HG03175 (cell line): Measurements from ENCODE around the gene GSTA4.
A peak's percentile ranks its signal among the peaks of the same experiment; 100 is the strongest.
"Not testable (repeated sequence)": the region's sequence is repeated elsewhere in the genome, so short reads cannot be mapped to it uniquely, and the experiment has no call there.

ENCODE experiments used
- ATAC-seq: cut with Tn5 transposase; IDR thresholded peaks from one replicate; pipeline ENCODE4 v1.9.1; 2021; ENCODE audit warnings: mild to moderate bottlenecking, moderate library complexity; ENCODE audit not compliant: unreplicated experiment

GSTA4 gene

DNA sequence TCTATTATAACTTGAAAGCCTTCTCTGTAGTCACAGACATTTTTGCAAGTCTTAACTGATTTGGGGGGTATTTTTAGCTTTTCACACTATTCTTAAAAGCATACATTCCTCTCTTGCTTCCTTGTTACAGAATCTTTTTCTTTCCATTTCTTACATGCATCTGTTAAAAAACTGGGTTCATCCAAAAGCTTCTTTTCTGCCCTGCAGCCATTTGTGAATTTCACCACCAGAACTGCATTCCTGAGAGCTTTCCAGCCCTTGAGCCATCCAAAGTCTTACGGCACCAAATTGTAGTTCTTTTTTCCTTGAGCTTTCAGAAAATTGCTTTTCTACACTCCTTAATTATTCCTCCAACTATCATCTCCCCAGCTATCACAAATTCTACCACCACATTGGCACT, 19.7 kb upstream of the GSTA4 start:
- ATAC-seq = no peak

DNA sequence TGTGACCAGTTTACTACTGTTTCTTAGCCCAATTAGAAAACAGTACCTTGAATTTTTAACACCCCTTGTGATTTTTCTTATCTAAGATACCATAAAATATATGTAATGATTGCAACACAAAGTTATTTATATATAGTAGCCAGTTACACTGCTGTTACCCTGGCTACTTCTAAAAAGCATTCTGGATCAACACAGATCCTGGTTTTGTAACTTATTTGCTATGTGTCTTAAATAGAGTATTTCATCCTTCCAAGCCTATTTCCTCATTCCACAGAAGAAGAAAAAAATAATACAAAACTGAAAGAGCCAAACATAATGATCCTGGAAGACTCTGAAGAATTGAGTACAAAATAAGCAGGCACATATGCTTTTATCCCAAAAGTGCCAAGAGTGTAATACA, 19.0 kb upstream of the GSTA4 start:
- ATAC-seq = no peak

DNA sequence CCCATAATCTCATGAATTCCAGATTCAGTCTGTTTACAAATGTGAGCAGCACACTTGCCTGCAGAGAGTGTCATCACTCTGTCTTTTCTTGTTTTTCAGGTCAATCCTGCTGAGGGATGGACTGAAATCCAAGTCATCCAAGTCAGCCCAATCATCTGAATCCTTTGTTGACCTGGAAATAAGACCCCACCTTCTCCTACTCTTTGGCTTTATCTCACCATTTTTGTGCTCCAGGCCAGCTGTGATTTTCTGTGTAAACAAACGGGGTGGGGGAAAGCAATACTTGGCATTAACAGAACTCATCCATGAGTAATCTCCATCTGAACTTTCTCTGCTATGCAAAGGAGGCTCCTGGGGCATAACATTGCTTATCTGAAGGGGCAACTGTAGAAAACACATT, 16.9 kb upstream of the GSTA4 start:
- ATAC-seq = no peak

DNA sequence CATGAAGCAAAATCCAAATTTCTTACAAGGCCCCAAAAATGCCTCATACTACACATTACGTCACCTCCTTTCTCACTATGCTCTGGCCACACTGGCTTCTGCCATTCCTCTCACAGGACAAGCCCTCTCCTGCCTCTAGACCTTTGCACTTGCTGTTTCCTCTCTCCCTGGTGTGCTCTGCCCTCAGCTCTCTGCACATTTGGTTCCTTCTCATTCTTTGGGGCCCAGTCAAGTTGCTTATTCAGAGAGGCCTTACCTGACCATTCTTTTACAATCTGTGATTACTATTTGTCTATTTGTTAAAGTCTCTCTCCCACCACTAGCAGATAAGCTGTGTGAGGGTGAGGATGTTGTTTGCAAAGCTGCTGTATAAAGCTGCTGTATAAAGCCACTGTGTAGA, 15.4 kb upstream of the GSTA4 start:
- ATAC-seq = no peak

DNA sequence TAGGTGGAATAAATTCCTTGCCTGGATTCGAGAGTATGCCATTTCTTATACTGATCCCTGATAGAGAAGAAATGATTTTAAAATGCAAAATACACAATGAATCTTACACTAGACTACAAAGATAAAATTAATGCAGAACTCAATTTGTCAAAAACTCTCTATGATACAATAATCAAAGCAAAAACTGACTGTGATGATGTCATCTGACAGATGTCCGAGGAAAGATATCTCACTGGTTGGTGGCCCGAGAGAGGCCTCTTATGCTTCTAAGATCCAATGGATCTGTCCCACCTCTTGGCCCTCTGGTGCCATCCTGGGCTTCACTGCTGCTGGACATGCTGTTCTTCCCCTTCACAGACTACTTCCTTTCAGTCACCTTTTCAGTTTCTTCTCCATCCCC, 14.4 kb upstream of the GSTA4 start:
- no peak for ATAC-seq

DNA sequence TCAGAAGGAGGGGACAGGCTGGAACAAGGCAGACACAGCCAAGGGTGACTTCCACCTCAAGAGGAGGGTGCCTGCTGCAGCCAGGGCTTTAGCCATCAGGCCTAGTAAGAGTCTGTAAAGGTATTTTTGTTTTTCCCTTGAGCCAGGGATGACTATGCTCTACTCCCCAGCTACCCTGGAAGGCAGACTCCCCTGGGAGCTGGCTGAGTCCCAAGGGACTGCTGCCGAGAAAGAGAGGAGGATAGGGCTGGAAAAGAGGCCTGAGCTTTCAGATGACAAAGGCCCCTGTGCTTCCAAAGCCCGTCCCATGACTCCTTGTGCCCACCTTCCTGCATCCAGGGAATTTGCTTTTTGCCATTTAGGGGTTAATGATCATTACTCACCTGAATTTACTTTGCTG, 14.0 kb upstream of the GSTA4 start:
- ATAC-seq = no peak

DNA sequence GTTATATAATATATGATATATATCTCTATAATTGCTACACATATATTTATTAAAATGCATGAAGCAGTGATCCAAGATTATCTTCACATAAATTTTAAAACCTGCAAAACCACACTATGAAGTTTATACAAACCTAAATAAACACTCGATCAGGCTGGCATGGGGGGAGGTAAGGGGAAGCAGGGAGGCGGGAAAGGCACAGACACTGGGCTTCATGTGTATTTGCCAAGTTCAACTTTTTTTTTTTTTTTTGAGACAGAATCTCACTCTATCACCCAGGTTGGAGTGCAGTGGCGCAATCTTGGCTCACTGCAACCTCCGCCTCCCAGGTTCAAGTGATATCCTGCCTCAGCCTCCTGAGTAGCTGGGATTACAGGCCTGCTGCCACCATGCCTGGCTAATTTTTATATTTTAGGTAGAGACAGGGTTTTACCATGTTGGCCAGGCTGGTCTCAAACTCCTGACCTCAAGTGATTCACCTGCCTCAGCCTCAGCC, 13.2 kb upstream of the GSTA4 start:
- not testable (repeated sequence) for ATAC-seq

DNA sequence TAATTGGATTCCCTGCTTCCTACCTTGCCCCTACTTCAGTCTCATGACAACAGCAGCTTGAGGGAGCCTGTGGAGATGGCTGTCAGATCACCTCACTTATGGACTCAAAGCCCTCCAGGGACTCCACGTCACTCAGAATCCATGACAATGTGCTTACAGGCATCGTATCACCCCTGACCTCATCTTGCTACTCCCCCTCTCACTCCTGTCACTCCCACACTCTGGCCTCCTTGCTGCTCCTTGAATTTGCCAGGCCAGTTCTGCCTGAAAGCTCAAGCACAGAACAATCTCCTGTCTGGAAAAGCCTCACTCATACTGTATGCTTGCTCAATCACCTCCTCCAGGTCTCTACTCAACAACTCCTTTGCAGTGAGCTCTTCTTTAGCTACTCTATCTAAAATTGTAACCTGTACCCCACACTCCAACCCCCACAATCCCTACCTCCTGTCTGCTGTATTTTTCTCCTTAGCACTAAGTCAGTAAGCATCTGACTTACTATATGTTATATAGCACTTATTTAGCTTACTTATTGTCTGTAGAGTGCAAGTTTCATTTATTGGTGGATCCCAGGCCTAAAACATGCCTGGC, 10.7 kb upstream of the GSTA4 start:
- no peak for ATAC-seq

DNA sequence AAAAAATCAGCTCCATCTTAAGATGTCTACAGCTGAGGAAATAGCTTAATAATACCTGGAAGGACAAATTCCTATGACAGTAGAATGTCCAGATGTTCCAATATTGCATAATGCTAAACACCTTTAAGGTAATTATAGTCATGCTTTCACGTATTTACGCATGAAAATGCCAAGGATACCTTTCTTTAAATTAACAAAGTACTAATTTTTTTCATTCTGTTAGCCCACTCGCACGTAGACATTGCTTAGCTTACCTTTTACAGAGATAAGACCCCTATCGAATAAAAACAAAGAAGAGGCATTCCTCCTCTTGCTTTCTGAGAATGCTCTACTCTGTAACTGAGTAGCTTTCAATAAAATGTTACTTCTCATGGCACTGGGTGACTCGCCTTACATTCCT, 4.4 kb upstream of the GSTA4 start:
- no peak for ATAC-seq

DNA sequence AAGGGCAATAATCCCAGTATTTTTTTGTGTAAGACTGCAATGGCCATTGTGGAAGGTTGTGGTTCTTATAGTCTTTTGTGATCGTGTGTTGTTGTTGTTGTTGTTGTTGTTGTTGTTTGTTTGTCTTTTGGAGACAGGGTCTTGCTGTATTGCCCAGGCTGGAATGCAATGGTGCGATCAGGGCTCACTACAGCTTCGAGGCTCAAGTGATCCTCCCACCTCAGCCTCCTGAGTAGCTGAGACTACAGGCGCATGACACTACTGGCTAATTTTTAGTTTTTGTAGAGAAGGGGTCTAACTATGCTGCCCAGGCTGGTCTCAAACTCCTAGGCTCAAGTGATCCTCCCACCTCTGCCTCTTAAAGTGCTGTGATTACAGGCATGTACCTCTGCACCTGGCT, 3.5 kb upstream of the GSTA4 start:
- no peak for ATAC-seq

DNA sequence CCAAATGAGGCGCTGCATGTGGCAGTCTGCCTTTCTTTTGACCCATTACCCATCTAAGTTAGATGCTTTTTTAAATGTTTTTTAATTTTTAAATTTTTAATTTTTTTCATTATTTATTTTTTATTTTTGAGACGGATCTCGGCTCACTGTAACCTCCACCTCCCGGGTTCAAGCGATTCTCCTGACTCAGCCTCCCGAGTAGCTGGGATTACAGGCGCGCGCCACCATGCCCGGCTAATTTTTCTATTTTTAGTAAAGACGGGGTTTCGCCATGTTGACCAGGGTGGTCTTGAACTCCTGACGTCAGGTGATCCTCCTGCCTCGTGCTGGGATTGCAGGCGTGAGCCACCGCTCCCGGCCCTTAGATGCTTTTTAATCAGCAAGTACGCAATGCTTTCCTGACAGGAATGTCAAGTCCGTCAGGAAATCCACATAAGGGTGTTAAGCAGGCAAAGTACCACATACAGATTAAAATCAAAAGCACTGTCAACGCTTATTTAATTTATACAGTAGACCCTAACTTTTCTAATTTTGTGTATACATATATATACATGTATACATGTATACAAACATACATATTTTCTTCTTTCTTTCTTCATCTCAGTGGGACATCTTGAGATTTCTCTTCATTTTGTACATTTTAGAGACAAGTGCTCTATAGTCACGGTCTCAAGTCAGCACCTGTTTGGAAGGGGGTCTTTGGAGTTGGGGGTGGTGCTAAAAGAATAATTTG, 995 bp upstream of the GSTA4 start:
- ATAC-seq = no peak

DNA sequence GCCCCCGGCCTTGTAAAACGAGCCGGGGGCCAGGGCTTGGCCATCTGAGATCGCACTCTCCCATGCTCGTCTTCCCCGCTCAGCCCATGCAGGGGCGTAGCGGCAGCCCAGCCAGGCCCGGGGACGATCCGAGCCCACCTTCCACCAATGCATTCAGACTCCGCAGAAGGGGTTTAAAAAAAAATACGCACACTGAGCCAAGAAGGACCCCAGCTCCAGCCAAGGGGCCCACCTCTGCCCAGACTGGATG, 320 bp downstream of the GSTA4 start:
- peak; percentile 19 for ATAC-seq

DNA sequence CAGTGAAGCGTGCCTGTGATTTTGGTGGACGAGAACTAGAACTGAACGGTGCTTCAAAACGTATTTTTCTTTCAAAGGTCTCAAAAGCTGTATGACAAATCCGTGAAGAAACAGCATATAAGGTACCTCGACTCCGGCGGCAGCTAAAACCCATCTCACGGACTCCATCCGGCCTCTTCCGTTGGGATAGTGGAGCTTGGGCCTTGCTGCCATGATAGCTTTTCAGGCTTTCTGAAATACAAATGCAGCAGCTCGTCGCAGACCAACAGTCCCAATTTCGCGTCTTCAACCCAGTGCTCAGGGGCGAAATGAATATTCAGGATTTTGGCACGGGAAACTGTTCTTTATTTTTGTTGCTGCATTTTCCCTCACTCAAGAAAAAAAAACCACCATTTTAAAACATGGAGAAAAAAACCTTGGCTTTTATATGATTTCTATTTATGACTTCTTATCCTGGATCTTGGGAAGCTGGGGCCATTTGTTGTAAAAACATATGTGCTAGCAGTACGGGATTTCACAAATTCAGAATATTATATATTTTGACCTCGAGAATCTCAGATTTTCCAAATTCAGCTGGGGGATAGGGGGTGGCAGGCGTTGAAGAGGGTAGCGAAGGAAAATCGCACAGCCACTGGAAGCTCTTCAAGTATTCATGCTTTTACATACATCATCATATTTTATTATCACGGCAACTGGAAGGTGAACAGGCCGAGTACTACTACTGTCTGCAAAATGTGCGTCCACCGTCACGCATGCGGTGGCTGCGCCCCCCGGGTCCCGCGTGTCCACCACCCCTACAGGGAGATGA, 849 bp downstream of the GSTA4 start:
- no peak for ATAC-seq

DNA sequence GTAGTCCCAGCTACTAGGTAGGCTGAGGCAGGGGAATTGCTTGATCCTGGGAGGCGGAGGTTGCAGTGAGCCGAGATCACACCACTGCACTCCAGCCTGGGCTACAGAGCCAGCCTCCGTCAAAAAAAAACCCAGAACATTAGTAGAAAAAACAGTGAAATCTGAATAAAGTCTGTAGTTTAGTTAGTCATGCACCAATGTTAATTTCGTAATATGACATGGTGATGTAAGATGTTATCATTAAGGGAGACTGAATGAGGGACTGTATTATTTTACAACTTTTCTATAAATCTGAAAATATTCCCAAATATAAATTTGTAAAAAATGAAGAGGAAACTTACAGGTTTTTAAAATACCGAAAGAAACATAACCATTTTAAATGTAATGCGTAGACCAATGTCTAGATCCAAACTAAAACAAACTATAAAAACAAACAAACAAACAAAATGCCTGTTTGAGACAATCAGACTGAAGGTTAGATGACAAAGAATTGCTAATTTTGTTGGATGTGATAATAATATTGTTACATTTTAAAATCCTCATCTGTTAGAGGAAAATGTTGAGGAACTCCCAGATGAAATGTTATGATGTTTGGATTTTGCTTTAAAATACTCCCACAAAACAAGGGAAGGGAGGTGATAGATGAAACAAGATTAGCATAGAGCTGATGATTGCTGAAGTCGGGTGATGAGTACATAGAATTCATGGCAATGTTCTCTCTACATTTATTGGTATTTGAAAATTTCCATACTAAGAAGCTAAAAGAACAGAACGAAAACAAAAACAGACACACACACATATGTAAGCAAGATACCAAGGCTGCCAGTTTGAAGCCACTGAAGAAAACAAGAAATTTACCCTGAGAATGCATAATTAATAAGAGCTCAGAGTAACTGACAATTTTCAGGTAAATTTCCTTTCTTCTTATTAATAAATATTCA, 1.8 kb downstream of the GSTA4 start:
- ATAC-seq = no peak

DNA sequence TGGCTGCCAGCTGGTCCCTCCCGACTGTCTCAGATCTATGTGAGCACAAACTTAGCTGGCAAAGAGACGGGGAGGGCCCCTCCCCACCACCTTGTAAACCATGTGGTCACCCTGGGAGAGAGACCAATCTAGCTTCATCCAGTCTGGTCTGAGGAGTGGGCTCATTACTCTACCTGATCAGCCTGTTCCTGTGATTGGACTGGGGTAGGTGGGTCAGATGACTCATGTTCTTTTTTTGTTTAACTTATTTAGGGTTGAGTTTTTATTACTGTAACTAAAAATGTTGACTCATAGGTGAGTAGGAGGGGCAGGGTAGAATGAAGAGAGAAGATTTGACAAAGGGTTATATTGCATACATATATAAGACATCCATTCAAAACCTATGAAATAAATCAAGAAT, 4.7 kb downstream of the GSTA4 start:
- ATAC-seq = no peak

DNA sequence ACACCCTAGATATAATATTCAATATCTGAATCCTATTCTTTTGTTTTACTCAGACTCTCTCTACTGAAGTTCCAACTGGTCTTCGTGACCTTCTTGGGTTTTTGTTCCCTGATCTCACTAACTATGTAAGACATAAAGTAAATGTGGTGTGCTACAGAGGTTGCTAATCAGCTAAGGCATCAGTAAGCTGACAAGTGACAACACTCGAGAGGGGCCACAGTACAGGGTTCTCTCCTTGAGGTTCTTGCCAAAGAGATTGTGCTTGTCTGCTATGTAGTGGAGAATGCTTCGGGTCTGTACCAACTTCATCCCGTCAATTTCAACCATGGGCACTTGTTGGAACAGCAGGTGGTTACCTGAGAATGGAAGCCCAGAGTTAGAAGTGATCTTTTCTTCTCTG, 9.9 kb downstream of the GSTA4 start:
- ATAC-seq = no peak

DNA sequence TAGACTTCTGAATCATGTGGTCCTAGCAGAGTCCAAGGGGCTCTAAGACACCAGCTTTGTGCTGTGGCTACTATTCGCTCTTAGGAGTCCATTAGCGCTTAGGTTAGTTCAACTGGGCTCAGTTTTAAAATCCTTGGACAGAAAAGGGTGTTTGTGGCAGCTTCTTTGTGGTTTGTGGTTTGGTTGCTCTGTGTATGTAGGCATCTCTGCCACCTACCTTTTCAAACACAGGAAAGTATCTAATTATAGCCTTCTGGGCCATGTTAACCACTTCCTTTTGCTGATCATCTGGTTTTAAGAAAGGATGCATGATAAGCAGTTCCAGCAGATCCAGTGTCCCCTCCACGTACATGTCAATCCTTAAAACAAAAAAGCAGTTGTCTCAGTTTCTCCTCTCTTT, 10.8 kb downstream of the GSTA4 start:
- ATAC-seq = peak; percentile 81

DNA sequence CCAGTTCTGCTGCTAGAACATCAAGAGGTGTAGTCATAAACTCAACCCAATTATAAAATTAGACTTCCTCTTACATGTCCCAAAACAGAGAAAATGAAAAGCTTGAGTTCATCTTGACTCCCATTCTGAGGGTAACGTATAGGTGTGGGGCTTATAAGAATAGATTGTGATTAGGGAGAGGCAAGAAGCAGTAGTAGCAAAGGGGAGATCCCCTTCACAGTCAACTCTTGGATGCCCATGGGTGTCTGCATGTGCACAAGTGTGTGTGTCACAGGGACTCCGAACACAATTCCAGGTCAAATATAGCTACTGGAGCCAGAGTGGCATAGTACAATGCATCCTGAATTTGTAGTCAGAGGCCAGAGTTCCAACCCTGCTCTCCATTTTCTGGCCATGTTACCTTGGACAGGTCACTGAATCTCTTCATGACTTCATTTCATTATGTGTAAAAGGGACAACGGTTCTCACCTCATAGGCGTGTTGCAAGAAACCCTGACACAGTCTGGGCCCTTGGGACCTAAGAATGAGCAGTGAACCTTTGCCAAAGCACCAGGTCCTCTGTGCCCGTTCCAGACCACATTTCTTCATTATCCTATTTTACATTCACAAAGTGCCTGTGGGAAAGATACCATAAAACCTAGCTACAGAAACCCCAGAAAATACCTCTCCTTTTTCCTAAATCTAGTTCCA, 11.8 kb downstream of the GSTA4 start:
- no peak for ATAC-seq

DNA sequence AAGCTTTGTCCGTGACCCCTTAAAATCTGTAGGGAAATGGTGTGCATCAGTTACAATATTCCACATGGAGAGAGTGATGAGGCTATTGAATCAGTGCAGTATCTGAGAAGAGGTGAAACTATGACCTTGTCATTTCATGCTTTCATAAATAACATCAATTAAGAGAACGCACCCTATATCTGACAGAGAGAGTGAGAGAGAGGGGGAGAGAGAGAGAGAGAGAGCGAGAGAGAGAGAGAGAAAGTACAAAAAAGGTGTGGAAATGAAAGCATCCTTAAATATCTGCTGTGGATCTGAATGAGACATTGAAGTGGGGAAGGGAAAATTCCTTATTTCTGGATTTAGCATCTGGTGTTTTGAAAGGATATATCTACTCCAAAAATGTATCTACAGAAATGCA, 12.4 kb downstream of the GSTA4 start:
- no peak for ATAC-seq

DNA sequence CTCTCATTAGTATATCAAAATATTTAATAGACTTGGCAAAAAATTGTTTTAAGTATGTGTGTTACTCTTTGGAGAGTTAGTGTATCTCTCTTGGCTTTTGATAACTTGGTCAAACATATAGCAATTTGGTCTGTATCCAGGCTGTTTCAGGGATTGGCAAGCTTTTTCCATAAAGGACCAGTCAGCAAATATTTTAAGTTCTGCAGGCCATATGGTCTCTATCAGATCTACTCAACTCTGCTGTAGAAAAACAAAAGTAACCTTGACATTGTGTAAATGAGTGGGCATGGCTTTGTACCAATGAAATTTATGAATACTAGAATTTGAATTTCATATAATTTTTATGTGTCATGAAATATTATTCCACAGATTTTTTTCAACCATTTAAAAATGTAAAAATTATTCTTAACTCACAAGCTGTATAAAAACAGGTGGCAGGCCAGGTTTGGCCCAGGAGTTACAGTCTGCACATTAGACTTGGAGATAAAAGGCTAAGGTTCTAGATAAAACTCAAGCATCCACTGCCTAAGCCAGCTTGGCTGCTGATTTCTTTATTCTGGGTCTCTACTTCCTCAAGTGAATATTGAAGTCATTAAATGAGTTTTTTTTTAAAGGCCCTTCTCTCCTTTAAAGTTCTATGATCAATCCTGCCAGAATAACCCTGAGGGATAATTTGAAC, 13.7 kb downstream of the GSTA4 start:
- no peak for ATAC-seq
